ENCODE results near the gene GCNT3. TPM values are rescaled to one million over a fixed set of nuclear protein-coding genes. Genes with fewer than 3 reads are reported as not detected.

GCNT3 gene
- total RNA-seq, 1 donor from 2014 or later: not detected

GRCh38 chr15:59594991-59595390, 16.6 kb upstream of the GCNT3 start:
- peaks cover under 1% of the 10 kb centered on the region for H3K27me3 Mint-ChIP-seq (ENCODE audit: insufficient read depth, low read depth)
- Histone ChIP-seq H4K20me1 (ENCODE audit: low read depth) (no peaks in the 10 kb centered on the region), H3K27ac (no peak overlapping the region), H3K9ac (no peak overlapping the region), H2AFZ (replicated peaks) (no peak overlapping the region), H3K4me1 (no peaks in the 10 kb centered on the region), H3F3A (ENCODE audit: low read depth) (no peaks in the 10 kb centered on the region), H3K36me3 (no peaks in the 10 kb centered on the region), H3K79me2 (ENCODE audit: low read depth) (no peaks in the 10 kb centered on the region), H3K4me3 (no peak overlapping the region), H3K4me2 (no peak overlapping the region), H3K9me3 (ENCODE audit: low read depth) (no peaks in the 10 kb centered on the region), H3K27me3 (no peaks in the 10 kb centered on the region)
- no peak overlapping the region for H3K4me3 Mint-ChIP-seq
- TF ChIP-seq EZH2phosphoT487 (IDR thresholded peaks at IDR 0.05) (no peak), EZH2 (IDR thresholded peaks at IDR 0.05) (no peak), CTCF (IDR thresholded peaks at IDR 0.05) (no peak)
- H3K27ac Mint-ChIP-seq: no peak overlapping the region
- no peak for DNase-seq (ENCODE audit: low spot score)
- H3K36me3 Mint-ChIP-seq: no peaks in the 10 kb centered on the region
- peaks cover 8% of the 10 kb centered on the region for H3K4me1 Mint-ChIP-seq
- H3K9me3 Mint-ChIP-seq: no peaks in the 10 kb centered on the region

GRCh38 chr15:59595434-59595915, 16.1 kb upstream of the GCNT3 start:
- no peaks in the 10 kb centered on the region for H3K9me3 Mint-ChIP-seq
- Histone ChIP-seq H4K20me1 (ENCODE audit: low read depth) (no peaks in the 10 kb centered on the region), H3K27ac (no peak overlapping the region), H3K4me1 (no peaks in the 10 kb centered on the region), H3K9me3 (ENCODE audit: low read depth) (no peaks in the 10 kb centered on the region), H3K4me2 (no peak overlapping the region), H3K79me2 (ENCODE audit: low read depth) (no peaks in the 10 kb centered on the region), H3F3A (ENCODE audit: low read depth) (no peaks in the 10 kb centered on the region), H3K27me3 (no peaks in the 10 kb centered on the region), H3K9ac (no peak overlapping the region), H3K4me3 (no peak overlapping the region), H2AFZ (replicated peaks) (no peak overlapping the region), H3K36me3 (no peaks in the 10 kb centered on the region)
- H3K36me3 Mint-ChIP-seq: no peaks in the 10 kb centered on the region
- peaks cover 2% of the 10 kb centered on the region for H3K27me3 Mint-ChIP-seq (ENCODE audit: insufficient read depth, low read depth)
- no peak overlapping the region for H3K4me3 Mint-ChIP-seq
- peaks cover 8% of the 10 kb centered on the region for H3K4me1 Mint-ChIP-seq
- no peak overlapping the region for H3K27ac Mint-ChIP-seq
- DNase-seq (ENCODE audit: low spot score): no peak
- TF ChIP-seq EZH2 (IDR thresholded peaks at IDR 0.05) (no peak), EZH2phosphoT487 (IDR thresholded peaks at IDR 0.05) (no peak), CTCF (IDR thresholded peaks at IDR 0.05) (no peak)

GRCh38 chr15:59596640-59597039, 14.9 kb upstream of the GCNT3 start:
- Histone ChIP-seq H3K27ac (no peak overlapping the region), H3K9ac (no peak overlapping the region), H3K9me3 (ENCODE audit: low read depth) (no peaks in the 10 kb centered on the region), H3K4me1 (no peaks in the 10 kb centered on the region), H3F3A (ENCODE audit: low read depth) (no peaks in the 10 kb centered on the region), H3K36me3 (no peaks in the 10 kb centered on the region), H2AFZ (replicated peaks) (no peak overlapping the region), H3K27me3 (no peaks in the 10 kb centered on the region), H3K4me3 (no peak overlapping the region), H4K20me1 (ENCODE audit: low read depth) (no peaks in the 10 kb centered on the region), H3K4me2 (no peak overlapping the region), H3K79me2 (ENCODE audit: low read depth) (no peaks in the 10 kb centered on the region)
- Mint-ChIP-seq H3K4me3 (no peak overlapping the region), H3K27ac (no peak overlapping the region), H3K4me1 (peaks cover under 1% of the 10 kb centered on the region), H3K36me3 (no peaks in the 10 kb centered on the region), H3K9me3 (peaks cover 5% of the 10 kb centered on the region), H3K27me3 (ENCODE audit: insufficient read depth, low read depth) (peaks cover 2% of the 10 kb centered on the region)
- no peak for DNase-seq (ENCODE audit: low spot score)
- TF ChIP-seq EZH2phosphoT487 (IDR thresholded peaks at IDR 0.05) (no peak), CTCF (IDR thresholded peaks at IDR 0.05) (no peak), EZH2 (IDR thresholded peaks at IDR 0.05) (no peak)
